Measurements from ENCODE around the gene NAGPA.

GRCh38 chr16:5071341-5071680 lies 37.6 kb upstream of the NAGPA start:
- TF ChIP-seq BHLHE40 (IDR thresholded peaks at IDR 0.05; ENCODE audit: borderline replicate concordance) (no peak), CTBP1 (IDR thresholded peaks at IDR 0.05; ENCODE audit: borderline replicate concordance) (no peak)
